Stomach (tissue), 19 donors: ENCODE measurements around the gene TMEM54. TPM values are rescaled to one million over a fixed set of nuclear protein-coding genes. Genes with fewer than 3 reads are reported as not detected.

Experiments
- DNase-seq, 2 donors: peaks; one replicate each; pipeline versions ENCODE4 v3.0.0 to v3.0.0-alpha.2; 2013 to 2019
- H3K27ac ChIP-seq, 5 donors: fragments of 200-600 bp in 4 of 5; sonication (generic) in 4 of 5; one replicate each; pipeline ENCODE4 v1.5.1; 2013 to 2019; ENCODE audit warnings: mild to moderate bottlenecking in 1 of 5, moderate library complexity in 1 of 5
- H3K27me3 ChIP-seq, 3 donors: fragments of 200-600 bp; sonication (generic); one replicate each; pipeline ENCODE4 v1.5.1; 2017 to 2019; ENCODE audit warnings: mixed run types in 1 of 3
- H3K36me3 ChIP-seq, 4 donors: fragments of 200-600 bp; sonication (generic); 1 replicate in 3 of 4; 2 replicates in 1 of 4; pipeline ENCODE4 v1.5.1; 2016 to 2019
- H3K4me1 ChIP-seq, 4 donors: fragments of 200-600 bp; sonication (generic); one replicate each; pipeline ENCODE4 v1.5.1; 2016 to 2019
- H3K4me3 ChIP-seq, 4 donors: fragments of 200-600 bp; sonication (generic) in 3 of 4; one replicate each; pipeline ENCODE4 v1.5.1; 2016 to 2019; ENCODE audit warnings: mild to moderate bottlenecking in 1 of 4
- H3K9me3 ChIP-seq, 4 donors: fragments of 200-600 bp; sonication (generic); one replicate each; pipeline ENCODE4 v1.5.1; 2016 to 2019
- CTCF ChIP-seq, 7 experiments: fragments of 450-650 bp in 4 of 7; fragments of 200-600 bp in 3 of 7; sonication (generic) in 3 of 7; IDR thresholded peaks; one replicate each; pipeline ENCODE4 v1.5.1; 2016 to 2019; ENCODE audit warnings: antibody characterized with exemption in 7 of 7, control low read depth in 2 of 7, mild to moderate bottlenecking in 1 of 7
- EP300 ChIP-seq: sonication (generic); formaldehyde crosslinking; IDR thresholded peaks from one replicate; pipeline ENCODE4 v1.6.1; 2017; ENCODE audit warnings: antibody characterized with exemption
- POLR2AphosphoS5 ChIP-seq, 3 donors: sonication (generic); formaldehyde crosslinking; IDR thresholded peaks; one replicate each; pipeline ENCODE4 v1.6.1; 2016; ENCODE audit warnings: antibody characterized with exemption in 3 of 3
- WGBS, 5 donors: extraction: QIAGEN DNeasy Blood & Tissue Kit in 3 of 5; methylation state at CpG; one replicate each; pipeline versions ENCODE4 v1.1.5 to v1.1.7; 2013 to 2018; 5-methylcytosine and 5-hydroxymethylcytosine counted together
- intact Hi-C: fragments of 100-400 bp; cut with DNase I; formaldehyde crosslinking; loops from one replicate; pipeline ENCODE4 v1.15.1; 2023; ENCODE audit warnings: low total_unique reads
- long read RNA-seq, 10 donors: transcript quantifications; one replicate each; lab custom pipeline, GENCODE V29; 2026
- polyA plus RNA-seq, 3 donors: library from polyadenylated mRNA; stranded (reverse); fragments of 200-250 nt; gene quantifications; one replicate each; pipeline ENCODE4 v1.2.3, GENCODE V29; 2013
- total RNA-seq, 5 donors: library from RNA; depleted of rRNA; stranded (reverse); fragments of >200 nt; gene quantifications; one replicate each; pipeline versions ENCODE4 v1.1.0 to v1.2.3, GENCODE V29; 2014 to 2016
- donor health status: healthy with polysubstance abuse.
- donor health status: Bipolar disorder and iron deficiency.
- donor health status: healthy.

Gene TMEM54
- total RNA-seq (100 to 1,000 TPM in 3 of 5 donors, 10 to 100 TPM in 2; 34.9 to 408 (median 195) TPM), polyA plus RNA-seq (100 to 1,000 TPM; 104 to 249 (median 122) TPM)
- long read RNA-seq, donor 1, transcript TMEM54-202 (6 exons, 999 nt), result major isoform, 15 of 28 reads
- long read RNA-seq, donor 1, partial matches to known transcripts, result 12 of 28 reads
- long read RNA-seq, donor 1, other reads (novel, unspliced or antisense), result 0 of 28 reads
- long read RNA-seq, donor 2, transcript TMEM54-202 (6 exons, 999 nt), result major isoform, 34 of 55 reads
- long read RNA-seq, donor 2, partial matches to known transcripts, result 18 of 55 reads
- long read RNA-seq, donor 2, other reads (novel, unspliced or antisense), result 0 of 55 reads
- long read RNA-seq, donor 3, transcript TMEM54-202 (6 exons, 999 nt), result major isoform, 11 of 16 reads
- long read RNA-seq, donor 3, partial matches to known transcripts, result 5 of 16 reads
- long read RNA-seq, donor 3, other reads (novel, unspliced or antisense), result 0 of 16 reads
- long read RNA-seq, donor 4, partial matches to known transcripts, result 0 of 2 reads
- long read RNA-seq, donor 4, other reads (novel, unspliced or antisense), result 0 of 2 reads
- long read RNA-seq, donor 5, transcript TMEM54-202 (6 exons, 999 nt), result major isoform, 12 of 13 reads
- long read RNA-seq, donor 5, partial matches to known transcripts, result 0 of 13 reads
- long read RNA-seq, donor 5, other reads (novel, unspliced or antisense), result 0 of 13 reads
- long read RNA-seq, donor 6, result 0 reads
- long read RNA-seq, donor 7, transcript TMEM54-202 (6 exons, 999 nt), result major isoform, 37 of 42 reads
- long read RNA-seq, donor 7, partial matches to known transcripts, result 0 of 42 reads
- long read RNA-seq, donor 7, other reads (novel, unspliced or antisense), result 0 of 42 reads
- long read RNA-seq, donor 8, transcript TMEM54-202 (6 exons, 999 nt), result major isoform, 20 of 34 reads
- long read RNA-seq, donor 8, partial matches to known transcripts, result 13 of 34 reads
- long read RNA-seq, donor 8, other reads (novel, unspliced or antisense), result 0 of 34 reads
- long read RNA-seq, donor 9, transcript TMEM54-202 (6 exons, 999 nt), result major isoform, 13 of 14 reads
- long read RNA-seq, donor 9, partial matches to known transcripts, result 0 of 14 reads
- long read RNA-seq, donor 9, other reads (novel, unspliced or antisense), result 0 of 14 reads
- long read RNA-seq, donor 10, transcript TMEM54-202 (6 exons, 999 nt), result major isoform, 8 of 9 reads
- long read RNA-seq, donor 10, partial matches to known transcripts, result 0 of 9 reads
- long read RNA-seq, donor 10, other reads (novel, unspliced or antisense), result 0 of 9 reads

GRCh38 chr1:32900956-32901822 is at the start of gene TMEM54:
TSS of gene TMEM54 (minus strand) at chr1:32901389. CDS start at chr1:32901238, 151 bp downstream.
- Histone ChIP-seq H3K27ac (peak within 1 kb of the TSS; percentile 86 to 91 (median 87)), H3K36me3 (peaks cover 0 to 19% (median 9%) of the 10 kb centered on the region in 4 donors), H3K4me1 (peaks cover 17 to 37% (median 30%) of the 10 kb centered on the region in 4 donors), H3K9me3 (no peaks in the 10 kb centered on the region), H3K4me3 (peak within 1 kb of the TSS; percentile 72 to 77 (median 75)), H3K27me3 (peaks cover 0 to 30% (median 3%) of the 10 kb centered on the region in 3 donors)
- 1 to 2% (median 1%) methylated on average over 43 to 92 of the region's 92 CpGs for WGBS, 5 donors
- intact Hi-C loops, result no loop called here
- TF ChIP-seq CTCF (IDR thresholded peaks at IDR 0.05), result peak in 1 of 7 experiments; percentile 2
- peak in 1 of 3 donors; percentile 3 for TF ChIP-seq POLR2AphosphoS5 (IDR thresholded peaks at IDR 0.05)
- TF ChIP-seq EP300, result no peak
- peak; percentile 86 to 91 for DNase-seq

GRCh38 chr1:32949519-32949918 is 48.3 kb upstream of the TMEM54 start:
- peak overlapping the region in 1 of 4 donors; percentile 2 for H3K4me3 ChIP-seq
- 27 to 65% (median 41%) methylated on average over 5 of the region's 5 CpGs for WGBS, 5 donors
- intact Hi-C loops, result no loop called here
- H3K4me1 ChIP-seq, result peaks cover 15 to 45% (median 27%) of the 10 kb centered on the region in 4 donors
- H3K9me3 ChIP-seq, result no peaks in the 10 kb centered on the region
- DNase-seq, result peak in 1 of 2 donors; percentile 44
- H3K27me3 ChIP-seq, result no peaks in the 10 kb centered on the region
- TF ChIP-seq CTCF (IDR thresholded peaks at IDR 0.05), result no peak
- no peak for TF ChIP-seq EP300
- H3K36me3 ChIP-seq, result peaks cover 15 to 42% (median 37%) of the 10 kb centered on the region in 4 donors
- peak overlapping the region; percentile 63 to 77 (median 71) for H3K27ac ChIP-seq

GRCh38 chr1:32948905-32949304 is 47.7 kb upstream of the TMEM54 start:
- H3K9me3 ChIP-seq, result no peaks in the 10 kb centered on the region
- no peaks in the 10 kb centered on the region for H3K27me3 ChIP-seq
- peak in 1 of 3 donors; percentile 48 for TF ChIP-seq POLR2AphosphoS5 (IDR thresholded peaks at IDR 0.05)
- TF ChIP-seq EP300, result no peak
- no peak for TF ChIP-seq CTCF (IDR thresholded peaks at IDR 0.05)
- peaks cover 15 to 45% (median 27%) of the 10 kb centered on the region in 4 donors for H3K4me1 ChIP-seq
- peaks cover 19 to 48% (median 43%) of the 10 kb centered on the region in 4 donors for H3K36me3 ChIP-seq
- intact Hi-C loops, result no loop called here
- 19 to 40% (median 31%) methylated on average over 1 of the region's 1 CpG for WGBS, 5 donors
- DNase-seq, result peak in 1 of 2 donors; percentile 65
- H3K27ac ChIP-seq, result peak overlapping the region in 4 of 5 donors; percentile 69 to 77 (median 73)
- peak overlapping the region in 1 of 4 donors; percentile 2 for H3K4me3 ChIP-seq
